Activated effector memory CD4-positive, alpha-beta T cell treated with Interleukin-2 at 50 U/mL for 16 hours (primary cell): Measurements from ENCODE around the gene AMMECR1.

Experiments
- DNase-seq: peaks from one replicate; pipeline ENCODE4 v3.0.0-alpha.2; 2020

The AMMECR1 gene

GRCh38 chrX:110204986-110205385 is 112.9 kb downstream of the AMMECR1 start:
- no peak for DNase-seq

GRCh38 chrX:110201799-110202198 is 116.1 kb downstream of the AMMECR1 start:
- no peak for DNase-seq

GRCh38 chrX:110194977-110195376 is 122.9 kb downstream of the AMMECR1 start:
- DNase-seq: no peak

DNA sequence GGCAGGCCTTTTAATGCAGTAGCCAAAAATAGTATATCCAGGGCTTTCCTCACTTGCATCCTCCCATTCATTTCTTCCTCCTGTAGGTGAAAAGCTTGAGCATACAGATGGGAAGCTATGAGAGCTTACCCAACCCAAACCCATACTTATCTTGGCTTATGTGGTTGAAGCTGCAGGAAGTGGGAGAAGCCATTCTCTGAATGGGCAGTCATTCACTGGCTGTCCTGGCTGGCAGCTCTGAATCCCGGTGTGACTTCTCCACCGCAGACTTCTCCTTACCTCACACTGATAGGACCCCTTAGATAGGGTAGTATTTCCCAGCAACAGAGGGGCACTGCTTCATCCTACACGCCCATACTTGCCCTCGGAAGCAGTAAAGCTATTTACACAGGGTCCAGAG is 125.4 kb downstream of the AMMECR1 start:
- DNase-seq: no peak

- no peak for DNase-seq
These were observed 129.0 kb downstream of the AMMECR1 start for GRCh38 chrX:110188701-110189558.

- no peak for DNase-seq
These were observed 134.6 kb downstream of the AMMECR1 start for GRCh38 chrX:110183314-110183713.

DNA sequence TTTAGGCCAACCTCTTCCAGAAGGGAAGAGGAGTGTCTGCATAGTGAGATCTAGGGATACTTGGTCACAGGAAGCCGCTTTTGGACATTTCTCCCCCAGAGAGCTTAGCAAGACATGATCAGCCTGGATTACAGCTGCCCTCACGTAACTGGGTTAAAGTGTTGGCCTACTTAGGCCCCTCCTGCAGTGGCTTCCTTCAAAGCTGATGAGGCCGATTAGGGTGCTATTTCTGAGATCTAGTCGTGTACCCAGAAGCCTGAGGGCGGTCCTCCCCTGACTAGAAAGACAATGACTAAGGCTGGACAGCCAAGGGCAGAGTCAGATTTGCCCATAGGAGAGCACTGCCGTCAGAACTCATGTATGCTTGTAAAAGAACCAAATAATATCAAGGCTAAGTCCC is 135.0 kb downstream of the AMMECR1 start:
- DNase-seq: no peak

GRCh38 chrX:110182362-110182761 is 135.5 kb downstream of the AMMECR1 start:
- no peak for DNase-seq

DNA sequence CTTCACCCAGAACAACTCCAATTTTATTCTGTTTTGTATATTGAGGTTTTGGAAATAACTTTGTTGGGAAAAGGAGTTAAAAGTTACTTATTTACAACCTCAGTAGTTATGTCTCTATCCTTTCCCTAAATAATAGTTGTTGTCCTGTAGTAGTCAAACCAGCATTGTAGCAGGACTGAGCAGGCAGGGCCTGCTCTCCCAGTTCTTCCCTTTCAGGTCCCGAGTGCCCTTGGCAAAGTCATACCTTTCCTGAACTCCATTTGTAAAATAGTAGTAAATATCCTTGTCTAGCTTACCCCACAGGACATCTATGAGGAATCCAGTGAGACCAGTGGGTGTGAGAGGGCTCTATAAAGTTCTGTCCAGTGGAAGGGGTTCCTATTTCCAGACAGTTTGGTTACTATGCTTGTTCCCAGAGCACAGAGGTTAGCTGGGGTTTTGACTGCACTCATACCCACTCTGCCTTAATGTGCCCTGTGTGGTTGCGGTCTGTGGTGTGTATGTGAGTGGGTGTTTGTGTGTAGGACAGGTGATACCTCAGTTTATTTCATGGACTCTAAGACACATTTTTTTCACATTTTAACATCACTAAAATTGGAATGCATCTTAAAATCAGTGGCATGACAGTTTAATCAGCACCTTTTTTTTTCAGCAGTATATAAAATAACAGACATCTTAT is 136.3 kb downstream of the AMMECR1 start:
- DNase-seq: no peak

- DNase-seq: no peak
These were observed 137.0 kb downstream of the AMMECR1 start for GRCh38 chrX:110180928-110181310.

- no peak for DNase-seq
These were observed 137.5 kb downstream of the AMMECR1 start for GRCh38 chrX:110180176-110180927.

DNA sequence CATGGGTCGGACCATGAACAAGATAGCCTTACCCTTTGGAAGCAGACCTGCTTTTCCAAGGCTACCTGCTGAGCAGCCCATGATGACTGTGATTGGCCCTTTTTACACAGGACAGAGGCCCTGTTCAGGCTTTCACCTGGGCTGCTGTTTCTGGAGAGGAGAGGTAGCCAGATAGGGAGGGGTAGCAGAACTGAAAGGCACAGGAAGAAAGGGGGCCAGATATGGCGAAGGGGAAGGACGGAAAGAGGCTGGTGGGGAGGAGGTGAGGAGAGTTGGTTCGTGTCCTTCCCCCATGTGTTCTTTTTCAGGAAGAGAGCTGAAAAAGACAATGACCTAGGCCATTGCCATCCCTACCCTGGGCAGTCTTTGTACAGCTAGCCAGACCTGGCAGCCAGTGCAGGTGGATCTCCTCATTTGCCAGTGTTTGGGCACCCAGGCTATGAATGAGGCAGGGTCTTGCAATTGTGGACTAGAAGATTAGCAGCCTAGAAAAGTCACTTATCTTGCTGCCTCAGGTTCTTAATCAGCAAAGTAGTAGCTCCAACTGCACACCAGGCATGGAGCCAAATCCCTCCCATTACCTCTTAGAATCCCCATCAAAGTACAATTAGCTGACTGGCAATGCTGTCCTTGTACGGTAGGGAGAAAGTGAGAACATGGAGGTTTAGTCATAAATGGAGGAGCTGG is 139.6 kb downstream of the AMMECR1 start:
- DNase-seq: no peak

DNA sequence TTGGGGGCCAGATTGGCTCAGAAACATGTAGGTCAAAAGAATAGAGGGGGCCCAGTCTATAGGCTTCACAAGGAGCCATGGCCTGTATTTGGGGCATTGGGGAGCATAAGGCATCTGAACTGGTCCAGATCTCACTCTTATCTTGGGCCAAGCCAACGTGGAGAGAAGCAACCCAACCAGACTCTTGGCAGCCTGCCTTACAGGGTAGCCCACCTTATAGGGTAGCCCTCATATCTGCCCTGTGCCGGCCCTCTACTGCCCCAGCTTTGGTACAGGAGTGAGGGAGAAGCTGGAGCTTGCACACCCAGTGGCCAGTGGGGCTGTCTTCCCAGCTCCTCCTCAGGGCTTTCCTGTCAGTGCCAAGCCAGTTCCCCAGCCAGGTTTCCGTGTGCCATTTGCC is 142.2 kb downstream of the AMMECR1 start:
- DNase-seq: no peak

GRCh38 chrX:110175146-110175545 is 142.7 kb downstream of the AMMECR1 start:
- DNase-seq: no peak

- no peak for DNase-seq
These were observed 144.4 kb downstream of the AMMECR1 start for GRCh38 chrX:110173192-110174175.

DNA sequence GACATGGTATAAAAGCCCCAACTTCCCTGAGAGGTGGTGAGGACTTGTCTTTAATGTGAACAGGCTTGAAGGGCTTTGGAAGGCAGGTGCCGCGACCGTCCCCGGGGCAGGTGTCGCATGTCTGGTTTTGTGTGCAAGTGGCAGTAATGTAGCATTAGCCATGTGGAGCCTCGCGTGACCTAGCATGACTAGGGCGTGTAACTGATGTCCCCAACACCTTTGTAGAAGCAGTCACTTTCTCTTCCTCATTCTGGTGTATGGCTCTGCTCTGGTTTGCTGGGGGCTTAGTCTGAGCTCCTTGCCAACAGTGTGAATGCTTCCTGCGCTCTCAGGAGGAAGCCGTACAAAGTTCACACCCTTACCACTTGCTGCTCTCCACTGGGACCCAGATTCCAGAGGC is 145.7 kb downstream of the AMMECR1 start:
- DNase-seq: no peak

DNA sequence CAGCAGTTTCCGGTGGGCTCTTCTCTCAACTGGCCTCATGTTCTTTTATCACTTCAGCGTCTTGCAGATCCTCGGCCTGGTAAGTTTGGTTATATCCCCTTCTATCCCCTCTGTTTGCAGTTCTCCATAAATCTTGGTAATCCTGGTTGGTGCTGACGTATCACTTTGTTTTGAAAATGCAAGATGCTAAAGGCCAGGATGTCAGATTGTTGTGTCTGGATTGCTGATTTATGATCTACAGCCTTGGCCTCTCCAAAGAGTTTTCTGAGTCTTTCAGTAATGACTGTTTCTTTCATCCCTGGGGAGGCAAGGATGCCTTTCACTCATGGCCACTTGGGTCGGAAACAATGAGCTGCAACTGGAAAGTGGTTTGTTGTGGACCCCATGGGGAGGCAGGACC is 146.4 kb downstream of the AMMECR1 start:
- no peak for DNase-seq

- no peak for DNase-seq
These were observed 147.9 kb downstream of the AMMECR1 start for GRCh38 chrX:110170029-110170428.

DNA sequence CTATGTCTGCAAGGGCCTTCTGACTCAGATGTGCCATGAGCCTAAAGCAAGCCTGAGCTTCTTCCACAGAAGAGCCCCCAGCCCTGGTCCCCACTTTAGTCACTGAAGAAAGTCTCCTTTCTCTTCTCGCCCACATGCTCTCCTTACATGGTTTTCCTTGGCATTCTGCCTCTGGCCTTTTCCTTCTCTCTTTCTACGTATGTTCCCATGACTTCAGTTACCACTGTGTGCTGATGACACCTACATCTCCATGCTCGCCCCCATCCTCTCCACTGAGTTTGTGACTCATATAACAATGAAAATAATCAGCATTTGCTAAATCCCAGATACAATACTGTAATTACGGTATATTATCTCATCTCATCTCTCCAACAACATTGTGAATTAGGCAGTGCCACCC is 149.3 kb downstream of the AMMECR1 start:
- no peak for DNase-seq

- peak; percentile 27 for DNase-seq
These were observed 149.9 kb downstream of the AMMECR1 start for GRCh38 chrX:110167952-110168451.

DNA sequence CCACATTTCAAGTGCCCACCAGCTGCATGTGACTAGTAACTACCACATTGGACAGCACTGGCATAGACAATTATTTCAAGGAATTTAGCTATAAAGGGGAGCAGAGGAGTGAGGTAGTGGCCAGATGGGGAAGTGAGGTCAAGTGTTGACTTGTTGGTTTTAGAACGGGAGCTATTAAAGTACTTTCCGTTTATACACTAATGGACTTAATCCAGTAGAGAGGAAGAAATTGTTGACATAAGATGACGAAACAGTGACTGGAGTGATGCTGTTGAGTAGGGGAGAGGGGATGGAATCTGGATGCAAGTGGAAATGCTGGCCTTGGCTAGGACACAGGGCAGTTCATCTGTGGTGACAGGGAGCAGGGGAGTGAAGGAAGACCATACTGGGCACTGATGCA is 154.4 kb downstream of the AMMECR1 start:
- no peak for DNase-seq

DNA sequence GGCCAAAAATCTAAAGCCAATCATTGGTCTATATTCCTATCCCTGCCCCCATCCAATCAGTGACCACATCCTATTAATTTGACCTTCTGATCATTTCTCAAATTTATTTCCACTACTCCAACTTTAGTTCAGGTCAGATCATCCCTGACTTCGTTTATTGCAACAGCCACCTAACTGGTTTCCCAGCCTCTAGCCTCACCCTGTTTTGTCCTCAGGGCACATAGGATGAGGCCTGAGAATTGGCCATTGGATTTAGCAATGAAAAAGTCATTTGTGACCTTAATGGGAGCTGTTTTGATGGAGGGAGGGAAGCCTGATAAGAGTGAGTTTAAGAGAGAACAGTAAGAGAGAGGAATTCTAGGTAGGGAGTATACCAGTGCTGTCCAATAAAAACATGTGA is 155.0 kb downstream of the AMMECR1 start:
- no peak for DNase-seq
